CD4-positive, alpha-beta T cell treated with Interleukin-12 subunit alpha and Interleukin-12 subunit beta, for 1 hour (primary cell): ENCODE data around the gene UBC.
A peak's percentile ranks its signal among the peaks of the same experiment; 100 is the strongest.
"Not testable (repeated sequence)": the region's sequence is repeated elsewhere in the genome, so short reads cannot be mapped to it uniquely, and the experiment has no call there.

Experiments used
- DNase-seq: peaks from one replicate; pipeline ENCODE4 v3.0.0-alpha.2; 2020

Gene UBC

GRCh38 chr12:124913474-124914391, 717 bp downstream of the UBC start:
- DNase-seq, result peak; percentile 93

GRCh38 chr12:124912529-124913287, 1.7 kb downstream of the UBC start:
- DNase-seq, result not testable (repeated sequence)

DNA sequence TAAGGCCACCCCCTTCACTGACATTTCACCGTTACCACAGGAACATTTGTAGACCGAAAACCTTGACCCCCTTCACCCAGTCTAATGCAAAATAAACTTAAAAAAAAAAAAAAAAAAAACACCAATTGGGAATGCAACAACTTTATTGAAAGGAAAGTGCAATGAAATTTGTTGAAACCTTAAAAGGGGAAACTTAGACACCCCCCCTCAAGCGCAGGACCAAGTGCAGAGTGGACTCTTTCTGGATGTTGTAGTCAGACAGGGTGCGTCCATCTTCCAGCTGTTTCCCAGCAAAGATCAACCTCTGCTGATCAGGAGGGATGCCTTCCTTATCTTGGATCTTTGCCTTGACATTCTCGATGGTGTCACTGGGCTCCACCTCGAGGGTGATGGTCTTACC, 2.9 kb downstream of the UBC start:
- DNase-seq, result not testable (repeated sequence)

DNA sequence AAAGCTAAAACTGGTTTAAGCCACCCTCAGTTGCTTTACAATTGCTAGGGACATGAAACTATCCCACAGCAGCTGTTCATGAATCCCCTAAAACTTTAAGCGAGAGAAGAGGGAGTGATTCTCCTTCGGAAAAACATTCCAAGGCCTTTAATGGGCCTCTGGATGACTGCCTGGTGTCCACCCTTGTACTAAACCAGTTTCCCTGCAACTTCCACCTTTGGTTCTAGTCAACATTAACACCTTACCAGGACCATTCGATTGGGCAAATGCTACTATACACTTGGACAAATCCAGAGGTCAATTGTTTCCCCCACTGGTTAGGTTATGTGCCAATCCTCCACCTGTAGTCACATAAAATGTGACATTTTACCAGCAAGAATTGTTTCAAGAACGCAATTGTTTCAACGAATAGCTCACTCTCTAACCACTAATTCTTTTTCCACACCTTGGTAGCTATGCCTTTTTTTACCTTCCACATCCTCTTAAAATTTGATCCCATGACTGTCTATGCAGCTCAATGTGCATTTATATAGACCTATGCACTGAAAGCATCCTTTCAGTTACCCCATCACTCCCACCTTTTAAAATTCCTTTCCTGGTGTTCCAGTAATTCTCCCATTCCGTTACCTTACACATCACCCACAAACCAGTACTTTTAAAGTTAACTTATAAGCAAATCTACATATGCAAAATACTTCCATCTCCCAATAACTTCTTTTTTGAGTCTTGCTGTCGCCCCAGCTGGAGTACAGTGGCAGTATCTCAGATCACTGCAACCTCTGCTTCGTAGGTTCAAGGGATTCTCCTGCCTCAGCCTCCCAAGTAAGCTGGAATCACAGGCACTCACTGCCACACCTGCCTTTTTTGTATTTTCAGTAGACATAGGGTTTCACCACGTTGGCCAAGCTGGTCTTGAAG, 3.6 kb downstream of the UBC start:
- DNase-seq, result peak; percentile 40

DNA sequence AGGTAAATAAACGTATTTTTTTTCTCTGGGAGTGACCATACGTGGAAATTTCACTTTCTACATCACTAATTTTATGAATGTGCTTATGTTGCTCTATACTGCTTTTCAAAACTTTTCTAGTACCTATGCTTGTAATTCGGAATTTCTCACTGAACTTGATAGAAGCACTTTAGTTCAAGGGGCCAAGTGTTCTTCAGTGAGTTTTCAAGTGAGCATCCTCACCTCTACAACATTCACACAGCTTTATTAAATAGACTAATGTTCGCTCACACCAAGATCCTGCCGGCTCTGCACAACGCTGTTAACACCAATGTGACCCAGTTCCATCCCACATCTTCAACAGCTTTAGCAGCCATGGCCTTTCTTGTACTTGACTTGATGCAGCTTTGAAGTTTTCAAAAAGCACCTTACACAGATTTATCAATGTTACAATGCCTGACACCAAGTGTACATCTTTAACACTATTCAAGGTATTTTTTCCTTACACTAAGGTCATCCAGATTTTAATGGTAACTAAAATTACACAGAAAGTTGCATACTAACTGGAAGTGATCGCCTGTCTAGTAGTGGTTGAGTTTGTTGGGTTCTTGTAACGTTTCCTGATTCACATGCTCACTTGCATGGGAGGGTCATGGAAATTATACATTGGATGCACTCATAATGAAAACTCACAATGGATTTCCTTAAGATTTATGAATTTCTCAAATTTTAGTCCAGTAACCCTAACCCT, 4.5 kb downstream of the UBC start:
- peak; percentile 36 for DNase-seq

DNA sequence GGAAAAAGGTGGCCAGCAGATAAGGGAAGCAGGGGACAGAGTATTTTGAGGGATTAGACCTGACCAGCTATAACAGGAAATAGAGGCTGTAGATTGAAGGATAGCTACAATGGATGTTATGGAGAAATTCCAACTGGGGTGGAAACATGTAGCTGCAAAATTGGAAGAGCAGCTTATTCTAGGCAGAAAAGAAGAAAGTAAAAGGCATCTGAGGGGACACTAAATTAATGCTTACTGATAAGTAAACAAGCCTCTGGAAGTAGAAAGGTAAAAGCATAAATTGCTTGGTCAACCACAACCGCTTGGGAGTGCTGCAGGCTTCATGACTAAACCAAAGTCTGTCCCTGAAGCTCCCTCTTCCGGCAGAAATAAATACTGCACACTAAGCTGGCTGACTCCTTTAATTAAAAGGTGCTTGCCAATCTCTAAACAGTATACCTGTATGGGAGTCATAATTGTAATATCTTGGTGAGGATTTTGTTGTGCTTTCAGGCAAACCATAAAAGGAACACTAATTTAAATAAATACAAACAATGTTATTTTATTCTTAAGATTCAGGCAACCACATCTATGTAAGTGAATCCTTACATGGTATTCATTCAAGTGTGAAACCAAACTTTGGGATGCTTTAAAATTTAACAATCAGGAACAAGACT, 7.7 kb downstream of the UBC start:
- peak; percentile 94 for DNase-seq

DNA sequence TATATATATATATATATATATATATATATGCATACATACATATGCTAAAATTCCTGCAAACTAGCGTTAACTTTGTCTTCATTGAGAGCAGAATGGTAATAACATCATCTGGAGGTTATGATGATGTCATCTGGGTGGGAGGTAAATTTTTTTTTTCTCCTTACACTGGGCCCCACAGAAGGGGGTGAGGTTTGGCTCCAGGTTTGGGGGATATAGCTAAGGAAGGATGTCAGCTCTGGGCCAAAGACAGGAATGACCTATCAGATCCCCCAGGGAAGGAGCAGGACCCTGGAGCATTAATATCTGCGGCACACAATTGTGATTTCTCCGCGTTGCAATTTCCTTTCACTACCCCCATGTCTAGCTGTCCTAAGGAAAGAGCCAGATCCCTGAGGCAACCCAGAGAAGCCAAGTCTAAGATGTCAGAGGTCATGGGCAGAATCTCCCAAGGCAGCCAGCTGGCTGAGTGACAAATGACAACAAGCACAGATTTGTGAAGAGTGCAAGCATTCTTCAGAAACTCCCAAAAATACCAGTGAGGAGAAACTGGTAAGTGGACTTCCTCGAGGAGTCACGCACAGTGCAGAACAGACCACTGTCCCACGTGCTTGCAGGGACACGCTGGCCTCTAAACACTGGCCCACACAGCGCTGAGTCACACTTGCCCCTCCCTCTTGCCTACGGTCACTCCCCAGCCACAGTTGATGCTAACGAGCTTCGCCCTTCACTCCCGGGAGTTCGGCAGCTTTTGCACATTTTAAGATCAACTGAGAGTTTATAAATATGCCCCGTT, 9.9 kb downstream of the UBC start:
- no peak for DNase-seq

- DNase-seq, result no peak
These were observed 11.5 kb downstream of the UBC start for GRCh38 chr12:124902916-124903315.

DNA sequence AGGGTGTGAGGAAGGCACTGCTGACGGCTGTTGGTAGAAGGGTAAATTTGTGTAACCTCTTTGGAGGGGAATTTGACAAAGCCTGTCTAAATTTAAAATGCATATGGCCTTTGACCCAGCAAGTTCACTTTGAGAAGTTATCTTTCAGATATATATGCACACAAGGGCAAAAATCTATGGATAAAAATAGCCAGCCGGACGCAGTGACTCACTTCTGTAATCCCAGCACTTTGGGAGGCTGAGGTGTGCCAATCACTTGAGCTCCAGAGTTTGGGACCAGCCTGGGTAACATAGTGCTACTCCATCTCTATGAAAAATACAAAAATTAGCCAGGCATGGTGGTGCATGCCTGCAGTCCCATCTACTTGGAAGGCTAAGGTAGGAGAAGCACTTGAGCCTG, 13.4 kb downstream of the UBC start:
- DNase-seq, result no peak

GRCh38 chr12:124900345-124900795, 14.1 kb downstream of the UBC start:
- DNase-seq, result not testable (repeated sequence)

GRCh38 chr12:124898923-124899294, 15.5 kb downstream of the UBC start:
- DNase-seq, result no peak

DNA sequence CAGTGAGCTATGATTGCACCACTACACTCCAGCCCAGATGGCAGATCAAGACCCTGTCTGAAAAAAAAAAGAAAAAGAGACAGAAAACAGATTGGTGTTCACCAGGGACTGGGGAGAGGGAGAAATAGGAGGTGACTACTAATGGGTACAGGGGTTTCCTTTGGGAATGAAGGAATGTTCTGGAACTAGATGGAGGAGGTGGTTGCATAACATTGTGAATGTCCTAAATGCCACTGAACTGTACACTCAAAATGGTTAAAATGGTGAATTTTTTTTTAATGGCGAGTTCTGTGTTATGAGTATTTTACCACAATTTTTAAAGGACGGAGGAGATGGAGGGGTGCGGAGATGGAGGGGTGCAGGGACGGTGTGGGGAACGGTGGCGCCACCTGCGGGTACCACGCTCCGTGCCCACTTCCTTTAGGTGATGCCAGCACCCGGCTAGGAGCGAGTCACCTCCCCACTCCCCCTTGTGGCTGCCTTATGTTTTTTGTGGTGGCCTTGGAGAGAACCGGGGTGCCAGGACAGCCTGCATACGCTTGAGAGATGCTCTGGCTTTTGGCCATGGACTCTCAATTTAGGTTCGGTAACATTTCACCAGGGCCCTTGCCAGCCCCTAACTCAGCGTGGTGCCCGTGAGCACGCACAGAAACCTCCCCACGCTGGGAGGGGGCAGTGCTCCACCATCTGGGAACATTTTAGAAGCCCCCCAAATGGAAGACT, 16.1 kb downstream of the UBC start:
- peak; percentile 71 for DNase-seq

DNA sequence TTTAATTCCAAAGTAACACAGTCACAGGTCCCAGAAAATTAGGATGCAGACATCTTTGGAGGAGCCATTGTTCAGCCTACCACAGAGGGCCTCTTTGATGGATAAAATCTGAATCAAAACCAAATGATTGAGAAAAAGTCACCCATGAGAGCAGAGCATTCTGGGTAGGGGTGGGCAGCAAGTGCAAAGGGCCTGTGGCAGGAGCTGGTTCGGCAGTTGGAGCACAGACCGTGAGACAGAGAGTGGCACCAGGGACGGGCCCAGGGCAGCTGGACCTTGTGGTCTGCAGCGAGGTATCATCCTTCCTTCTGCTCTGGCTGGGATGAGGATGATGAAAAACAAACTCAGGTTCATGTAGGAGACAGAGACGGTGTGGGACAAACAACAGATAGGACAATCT, 18.0 kb downstream of the UBC start:
- DNase-seq, result no peak

GRCh38 chr12:124893792-124894516, 20.5 kb downstream of the UBC start:
- no peak for DNase-seq

- DNase-seq, result no peak
These were observed 26.2 kb downstream of the UBC start for GRCh38 chr12:124888260-124888659.

DNA sequence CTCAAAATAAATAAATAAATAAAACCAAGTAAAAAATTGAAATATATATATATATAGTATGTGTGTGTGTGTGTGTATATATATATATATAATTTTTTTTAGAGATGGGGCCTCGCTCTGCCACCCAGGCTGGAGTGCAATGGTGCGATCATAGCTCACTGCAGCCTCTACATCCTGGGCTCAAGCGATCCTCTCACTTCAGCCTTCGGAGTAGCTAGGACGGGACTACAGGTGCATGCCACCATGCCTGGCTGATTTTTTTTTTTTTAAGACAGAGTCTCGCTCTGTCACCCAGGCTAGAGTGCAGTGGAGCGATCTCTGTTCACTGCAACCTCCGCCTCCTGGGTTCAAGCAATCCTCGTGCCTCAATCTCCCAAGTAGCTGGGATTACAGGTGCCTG, 26.7 kb downstream of the UBC start:
- not testable (repeated sequence) for DNase-seq

DNA sequence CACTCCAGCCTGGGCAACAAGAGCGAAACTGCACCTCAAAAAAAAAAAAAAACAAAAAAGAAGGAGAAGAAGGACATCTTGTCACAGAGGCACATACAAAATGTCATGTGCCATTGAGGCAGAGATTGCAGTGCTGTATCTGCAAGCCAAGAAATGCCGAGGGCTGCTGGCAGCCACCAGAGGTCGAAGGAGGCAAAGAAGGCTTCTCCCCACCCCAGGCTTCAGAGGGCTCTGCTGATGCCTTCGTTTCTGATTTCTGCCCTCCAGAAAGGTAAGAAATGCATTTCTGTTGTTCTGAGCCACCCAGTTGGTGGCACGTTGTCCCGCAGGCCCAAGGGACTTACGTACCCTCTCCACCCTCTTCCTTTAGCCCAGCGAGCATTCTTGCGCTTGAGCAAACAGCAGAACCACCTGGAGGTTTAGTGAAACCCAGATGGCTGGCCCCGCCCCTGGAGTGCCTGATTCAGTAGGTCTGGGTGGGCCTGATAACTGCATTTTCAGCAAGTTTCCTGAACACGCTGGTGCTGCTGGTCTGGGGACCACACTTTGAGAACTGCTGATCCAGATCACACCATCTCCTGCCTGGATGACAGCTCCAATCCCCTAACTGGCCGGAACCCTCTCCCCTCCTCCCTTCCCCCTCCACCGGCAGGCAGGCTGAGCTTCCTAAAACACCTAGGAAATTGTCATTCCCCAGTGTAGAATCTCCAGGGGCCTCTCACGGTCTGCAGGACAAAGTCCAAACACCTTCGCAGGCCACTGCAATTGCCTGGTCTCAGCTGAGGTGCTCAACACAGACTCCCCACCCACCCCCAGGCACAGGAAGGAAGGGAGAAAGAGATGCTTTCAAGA, 29.6 kb downstream of the UBC start:
- no peak for DNase-seq
